ENCODE data around the gene FOXE3. TPM values are rescaled to one million over a fixed set of nuclear protein-coding genes. Genes with fewer than 3 reads are reported as not detected.

Gene FOXE3
- total RNA-seq, 1 experiment from 2014 or later, result not detected

DNA sequence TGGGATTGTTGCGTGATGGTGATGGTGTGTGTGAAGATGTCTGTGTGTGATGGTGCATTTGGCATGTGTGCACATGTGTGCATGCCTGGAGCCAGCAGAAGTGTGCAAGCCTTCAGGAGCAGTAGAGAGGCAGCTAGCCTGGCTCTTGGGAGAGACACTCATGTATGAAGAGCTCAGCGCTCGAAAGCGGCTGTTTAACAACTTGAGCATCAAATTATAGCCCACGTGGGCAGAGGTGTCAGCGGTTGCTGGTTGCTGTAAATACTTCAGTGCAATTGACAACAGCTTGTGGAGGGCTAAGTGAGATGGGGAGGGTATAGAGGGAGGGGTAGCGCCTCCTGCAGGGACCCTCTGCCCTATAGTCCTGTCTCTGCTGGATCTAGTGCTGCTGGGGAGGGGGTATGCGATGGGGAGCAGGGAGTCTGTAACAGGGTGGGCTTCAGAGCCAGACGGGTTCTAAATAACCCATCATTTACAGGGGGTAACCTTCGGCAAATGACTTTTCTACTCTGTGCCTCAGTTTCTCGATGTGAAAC lies 43.2 kb downstream of the FOXE3 start:
- Histone ChIP-seq H3K9me3 (no peaks in the 10 kb centered on the region), H3K27me3 (replicated peaks; ENCODE audit: control insufficient read depth, insufficient read depth, low read length) (no peaks in the 10 kb centered on the region), H3K36me3 (ENCODE audit: control insufficient read depth, insufficient read depth, low read length) (no peaks in the 10 kb centered on the region), H3K4me3 (ENCODE audit: low read depth, low read length) (no peak overlapping the region), H3K4me1 (no peaks in the 10 kb centered on the region)
- Mint-ChIP-seq H3K27me3 (ENCODE audit: insufficient read depth, unreplicated experiment) (no peaks in the 10 kb centered on the region), H3K27ac (ENCODE audit: unreplicated experiment) (no peak overlapping the region), H3K4me3 (ENCODE audit: unreplicated experiment) (no peak overlapping the region), H3K4me1 (ENCODE audit: low read depth, unreplicated experiment) (peaks cover 21% of the 10 kb centered on the region), H3K9me3 (ENCODE audit: unreplicated experiment) (no peaks in the 10 kb centered on the region), H3K36me3 (ENCODE audit: insufficient read depth, unreplicated experiment) (no peaks in the 10 kb centered on the region)
- TF ChIP-seq, protein P1, sequence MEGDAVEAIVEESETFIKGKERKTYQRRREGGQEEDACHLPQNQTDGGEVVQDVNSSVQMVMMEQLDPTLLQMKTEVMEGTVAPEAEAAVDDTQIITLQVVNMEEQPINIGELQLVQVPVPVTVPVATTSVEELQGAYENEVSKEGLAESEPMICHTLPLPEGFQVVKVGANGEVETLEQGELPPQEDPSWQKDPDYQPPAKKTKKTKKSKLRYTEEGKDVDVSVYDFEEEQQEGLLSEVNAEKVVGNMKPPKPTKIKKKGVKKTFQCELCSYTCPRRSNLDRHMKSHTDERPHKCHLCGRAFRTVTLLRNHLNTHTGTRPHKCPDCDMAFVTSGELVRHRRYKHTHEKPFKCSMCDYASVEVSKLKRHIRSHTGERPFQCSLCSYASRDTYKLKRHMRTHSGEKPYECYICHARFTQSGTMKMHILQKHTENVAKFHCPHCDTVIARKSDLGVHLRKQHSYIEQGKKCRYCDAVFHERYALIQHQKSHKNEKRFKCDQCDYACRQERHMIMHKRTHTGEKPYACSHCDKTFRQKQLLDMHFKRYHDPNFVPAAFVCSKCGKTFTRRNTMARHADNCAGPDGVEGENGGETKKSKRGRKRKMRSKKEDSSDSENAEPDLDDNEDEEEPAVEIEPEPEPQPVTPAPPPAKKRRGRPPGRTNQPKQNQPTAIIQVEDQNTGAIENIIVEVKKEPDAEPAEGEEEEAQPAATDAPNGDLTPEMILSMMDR (IDR thresholded peaks at IDR 0.05; ENCODE audit: insufficient read depth in 1 of 2, low read depth in 1 of 2, low read length in 1 of 2, severe bottlenecking in 1 of 2, unreplicated experiment in 1 of 2), result no peak
- no peak for DNase-seq
- POLR2A ChIA-PET, result no interaction called here
- CTCF ChIA-PET, result interaction anchor here (1.5 kb wide), 1 partner anchor 18 kb away, joined by 3 read pairs; no protein-coding TSS in a partner anchor
- BruUV-seq (replicated peaks), result no TSS peak
- intact Hi-C loops (cut with micrococcal nuclease; ENCODE audit: unreplicated experiment), result no loop called here

DNA sequence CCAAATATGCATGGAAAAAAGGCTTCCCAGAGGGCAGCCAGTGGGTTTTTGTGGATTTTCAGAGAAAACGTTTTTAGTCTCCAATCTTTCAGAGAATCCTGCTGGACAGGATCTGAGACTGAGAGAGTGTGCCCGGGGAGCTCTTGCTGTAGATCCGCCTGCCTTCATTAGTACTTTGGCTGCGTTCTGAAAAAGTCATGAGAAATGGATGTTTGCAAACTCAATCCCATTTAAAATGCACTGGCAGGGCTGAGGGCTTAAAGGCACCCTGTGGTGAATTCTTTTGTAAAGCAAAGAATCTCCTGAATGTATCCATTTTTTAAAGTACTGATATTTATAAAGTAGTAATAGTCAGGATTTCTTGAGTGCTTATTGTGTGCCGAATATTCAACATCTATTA lies 44.0 kb downstream of the FOXE3 start:
- H3K4me3 Mint-ChIP-seq (ENCODE audit: unreplicated experiment), result no peak overlapping the region
- ChIA-PET CTCF (interaction anchor here (1.2 to 1.5 kb wide), 2 partner anchors 18 to 22 kb away, joined by 3 to 5 read pairs; partner anchors contain the start of gene FOXD2), POLR2A (no interaction called here)
- H3K27ac Mint-ChIP-seq (ENCODE audit: unreplicated experiment), result no peak overlapping the region
- H3K9me3 ChIP-seq, result no peaks in the 10 kb centered on the region
- no peaks in the 10 kb centered on the region for H3K36me3 Mint-ChIP-seq (ENCODE audit: insufficient read depth, unreplicated experiment)
- H3K36me3 ChIP-seq (ENCODE audit: control insufficient read depth, insufficient read depth, low read length), result no peaks in the 10 kb centered on the region
- no peaks in the 10 kb centered on the region for H3K4me1 ChIP-seq
- BruUV-seq (replicated peaks), result no TSS peak
- H3K9me3 Mint-ChIP-seq (ENCODE audit: unreplicated experiment), result no peaks in the 10 kb centered on the region
- H3K4me3 ChIP-seq (ENCODE audit: low read depth, low read length), result no peak overlapping the region
- no peaks in the 10 kb centered on the region for H3K27me3 ChIP-seq (replicated peaks; ENCODE audit: control insufficient read depth, insufficient read depth, low read length)
- peaks cover 21% of the 10 kb centered on the region for H3K4me1 Mint-ChIP-seq (ENCODE audit: low read depth, unreplicated experiment)
- TF ChIP-seq, protein P1 (IDR thresholded peaks at IDR 0.05; ENCODE audit: insufficient read depth in 1 of 2, low read depth in 1 of 2, low read length in 1 of 2, severe bottlenecking in 1 of 2, unreplicated experiment in 1 of 2), result no peak
- no peaks in the 10 kb centered on the region for H3K27me3 Mint-ChIP-seq (ENCODE audit: insufficient read depth, unreplicated experiment)
- intact Hi-C loops (cut with micrococcal nuclease; ENCODE audit: unreplicated experiment), result no loop called here
- DNase-seq, result no peak

DNA sequence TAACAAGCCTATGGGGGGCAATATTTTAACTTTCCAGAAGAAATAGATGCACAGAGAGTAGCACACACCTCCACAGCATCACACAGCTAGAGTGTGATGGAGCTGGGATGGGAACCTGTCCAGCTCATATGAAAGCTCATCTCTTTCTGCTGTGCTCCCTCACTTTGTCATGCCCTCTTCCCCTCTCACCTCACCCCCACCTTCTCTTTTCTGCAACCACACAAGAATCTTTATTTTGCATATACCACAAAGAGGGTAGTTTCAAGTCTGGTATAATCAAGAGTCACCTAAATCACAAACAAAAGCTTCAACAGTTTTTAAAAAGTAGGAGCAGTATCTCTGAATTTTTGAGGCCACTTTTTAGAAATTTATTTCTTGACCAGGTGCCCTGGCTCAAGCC lies 44.4 kb downstream of the FOXE3 start:
- no peaks in the 10 kb centered on the region for H3K36me3 ChIP-seq (ENCODE audit: control insufficient read depth, insufficient read depth, low read length)
- ChIA-PET CTCF (interaction anchor here (1.2 to 1.5 kb wide), 2 partner anchors 17 to 23 kb away, joined by 3 to 5 read pairs; partner anchors contain the start of gene FOXD2), POLR2A (no interaction called here)
- no peak for DNase-seq
- TF ChIP-seq, protein P1 (IDR thresholded peaks at IDR 0.05; ENCODE audit: insufficient read depth in 1 of 2, low read depth in 1 of 2, low read length in 1 of 2, severe bottlenecking in 1 of 2, unreplicated experiment in 1 of 2), result no peak
- no peak overlapping the region for H3K4me3 ChIP-seq (ENCODE audit: low read depth, low read length)
- no TSS peak for BruUV-seq (replicated peaks)
- peaks cover 21% of the 10 kb centered on the region for H3K4me1 Mint-ChIP-seq (ENCODE audit: low read depth, unreplicated experiment)
- intact Hi-C loops (cut with micrococcal nuclease; ENCODE audit: unreplicated experiment), result no loop called here
- H3K9me3 ChIP-seq, result no peaks in the 10 kb centered on the region
- H3K27me3 Mint-ChIP-seq (ENCODE audit: insufficient read depth, unreplicated experiment), result no peaks in the 10 kb centered on the region
- no peak overlapping the region for H3K27ac Mint-ChIP-seq (ENCODE audit: unreplicated experiment)
- no peaks in the 10 kb centered on the region for H3K36me3 Mint-ChIP-seq (ENCODE audit: insufficient read depth, unreplicated experiment)
- no peak overlapping the region for H3K4me3 Mint-ChIP-seq (ENCODE audit: unreplicated experiment)
- no peaks in the 10 kb centered on the region for H3K9me3 Mint-ChIP-seq (ENCODE audit: unreplicated experiment)
- no peaks in the 10 kb centered on the region for H3K27me3 ChIP-seq (replicated peaks; ENCODE audit: control insufficient read depth, insufficient read depth, low read length)
- no peaks in the 10 kb centered on the region for H3K4me1 ChIP-seq
